ENCODE data around the gene DOCK7.

GRCh38 chr1:62406576-62406975, 281.6 kb downstream of the DOCK7 start:
- TF ChIP-seq POLR2AphosphoS5 (IDR thresholded peaks at IDR 0.05; ENCODE audit: low read depth, low read length), result no peak
- TF ChIP-seq REST (IDR thresholded peaks at IDR 0.05; ENCODE audit: insufficient read depth in 1 of 2, low read depth in 2 of 2, low read length in 2 of 2), result no peak
- TF ChIP-seq TAF1 (IDR thresholded peaks at IDR 0.05; ENCODE audit: borderline replicate concordance, insufficient read depth, low read length), result no peak
- TF ChIP-seq FOXP2 (optimal IDR thresholded peaks at IDR 0.05; ENCODE audit: borderline replicate concordance, extremely low read depth, extremely low read length, insufficient read depth), result no peak

Data from PFSK-1 (cell line).